CD14-positive monocyte (primary cell): ENCODE results near the gene MORN1. TPM values are rescaled to one million over a fixed set of nuclear protein-coding genes. Genes with fewer than 3 reads are reported as not detected.

Experiments used
- DNase-seq, 3 donors: peaks; one replicate each; pipeline ENCODE4 v3.0.0-alpha.2; 2011 to 2022
- H2AFZ ChIP-seq: 2 replicates; pipeline ENCODE4 v1.6.0; 2012; ENCODE audit warnings: mild to moderate bottlenecking, low read depth, low read length, inconsistent platforms; ENCODE audit not compliant: insufficient read depth, poor library complexity, severe bottlenecking
- H3K27ac ChIP-seq, 2 donors: 1 replicate in 1 of 2; 2 replicates in 1 of 2; pipeline ENCODE4 v1.5.1; 2012 to 2013; ENCODE audit warnings: low read length in 2 of 2, control low read depth in 1 of 2, inconsistent platforms in 1 of 2, low read depth in 1 of 2, mild to moderate bottlenecking in 1 of 2
- H3K27me3 ChIP-seq, 2 donors: one replicate each; pipeline versions ENCODE4 v1.6.0 to v1.6.1; 2011 to 2013; ENCODE audit warnings: low read length in 2 of 2; ENCODE audit not compliant: control insufficient read depth in 2 of 2, insufficient read depth in 2 of 2
- H3K36me3 ChIP-seq, 2 donors: replicated peaks in 1 of 2; 1 replicate in 1 of 2; 2 replicates in 1 of 2; pipeline versions ENCODE4 v1.5.1 to v1.6.1; 2012 to 2013; ENCODE audit warnings: low read length in 2 of 2, control low read depth in 1 of 2, inconsistent platforms in 1 of 2, mild to moderate bottlenecking in 1 of 2; ENCODE audit not compliant: insufficient read depth in 2 of 2, control insufficient read depth in 1 of 2
- H3K4me1 ChIP-seq, 2 donors: 1 replicate in 1 of 2; 2 replicates in 1 of 2; pipeline versions ENCODE4 v1.5.1 to v1.6.1; 2012 to 2013; ENCODE audit warnings: low read length in 2 of 2, control low read depth in 1 of 2, inconsistent platforms in 1 of 2, mild to moderate bottlenecking in 1 of 2, moderate library complexity in 1 of 2; ENCODE audit not compliant: insufficient read depth in 2 of 2, control insufficient read depth in 1 of 2
- H3K4me2 ChIP-seq: replicated peaks from 2 replicates; pipeline ENCODE3; 2012; ENCODE audit warnings: low read length, moderate library complexity, mild to moderate bottlenecking; ENCODE audit not compliant: poor library complexity, severe bottlenecking; ENCODE audit errors: extremely low read depth
- H3K4me3 ChIP-seq, 3 experiments: fragments of 200-600 bp in 1 of 3; sonication (generic) in 1 of 3; replicated peaks in 1 of 3; 1 replicate in 2 of 3; 2 replicates in 1 of 3; pipeline ENCODE4 v1.5.1; 2011 to 2013; ENCODE audit warnings: low read length in 3 of 3, mild to moderate bottlenecking in 3 of 3, control low read depth in 2 of 3, low read depth in 2 of 3, inconsistent platforms in 1 of 3, moderate library complexity in 1 of 3
- H3K79me2 ChIP-seq: 2 replicates; pipeline ENCODE4 v1.6.0; 2012; ENCODE audit warnings: mild to moderate bottlenecking, control low read depth, inconsistent platforms, low read length, moderate library complexity; ENCODE audit not compliant: insufficient read depth
- H3K9ac ChIP-seq: 2 replicates; pipeline ENCODE4 v1.6.0; 2017; ENCODE audit warnings: low read length, mild to moderate bottlenecking; ENCODE audit not compliant: insufficient read depth, poor library complexity, severe bottlenecking
- H3K9me3 ChIP-seq, 2 donors: replicated peaks in 1 of 2; 1 replicate in 1 of 2; 2 replicates in 1 of 2; pipeline versions ENCODE4 v1.5.1 to v1.6.1; 2012 to 2013; ENCODE audit warnings: low read length in 2 of 2, control low read depth in 1 of 2; ENCODE audit not compliant: control insufficient read depth in 1 of 2, insufficient read depth in 1 of 2
- H4K20me1 ChIP-seq: 2 replicates; pipeline ENCODE4 v1.6.0; 2012; ENCODE audit warnings: mild to moderate bottlenecking, low read length, control low read depth, moderate library complexity; ENCODE audit not compliant: insufficient read depth
- H3K27ac Mint-ChIP-seq, 7 donors: one replicate each; pipeline ENCODE4 v1.8.0; 2020; ENCODE audit warnings: mild to moderate bottlenecking in 7 of 7, mixed read lengths in 7 of 7, moderate library complexity in 6 of 7, inconsistent platforms in 2 of 7
- H3K27me3 Mint-ChIP-seq, 3 donors: one replicate each; pipeline ENCODE4 v1.8.0; 2021 to 2022; ENCODE audit warnings: low read depth in 3 of 3, mild to moderate bottlenecking in 3 of 3, mixed read lengths in 3 of 3, moderate library complexity in 3 of 3, inconsistent platforms in 1 of 3
- H3K36me3 Mint-ChIP-seq, 2 donors: one replicate each; pipeline ENCODE4 v1.8.0; 2020; ENCODE audit warnings: mixed read lengths in 2 of 2, inconsistent platforms in 1 of 2, mild to moderate bottlenecking in 1 of 2
- H3K4me1 Mint-ChIP-seq: one replicate; pipeline ENCODE4 v1.8.0; 2020; ENCODE audit warnings: mild to moderate bottlenecking, mixed read lengths
- H3K4me3 Mint-ChIP-seq, 2 donors: one replicate each; pipeline ENCODE4 v1.8.0; 2020; ENCODE audit warnings: mild to moderate bottlenecking in 2 of 2, mixed read lengths in 2 of 2, moderate library complexity in 1 of 2
- H3K9me3 Mint-ChIP-seq, 7 donors: one replicate each; pipeline ENCODE4 v1.8.0; 2020 to 2022; ENCODE audit warnings: mixed read lengths in 7 of 7, mild to moderate bottlenecking in 6 of 7, moderate library complexity in 6 of 7, inconsistent platforms in 2 of 7
- CTCF ChIP-seq: fragments of 200-600 bp; IDR thresholded peaks from one replicate; pipeline ENCODE4 v1.8.0; 2022; ENCODE audit warnings: antibody characterized with exemption, mild to moderate bottlenecking
- WGBS: methylation state at CpG from one replicate; pipeline ENCODE4 v1.1.5; 2013; ENCODE audit warnings: missing lambda C conversion rate; ENCODE audit not compliant: insufficient coverage; 5-methylcytosine and 5-hydroxymethylcytosine counted together
- intact Hi-C, 2 donors: fragments of 100-400 bp; cut with micrococcal nuclease; formaldehyde crosslinking; loops; one replicate each; pipeline versions ENCODE4 v1.15.0 to v1.15.1; 2023
- polyA plus RNA-seq, 3 donors: library from polyadenylated mRNA; depleted of rRNA in 1 of 3; unstranded in 2 of 3; stranded (reverse) in 1 of 3; fragments of 300-500 nt in 2 of 3; fragments of >200 nt in 1 of 3; fragmentation: Illumina TruSeq in 2 of 3; gene quantifications; 1 replicate in 2 of 3; 2 replicates in 1 of 3; pipeline ENCODE4 v1.2.3, GENCODE V29; 2012 to 2021

The MORN1 gene
- polyA plus RNA-seq, 3 donors: 1.5 to 3.0 (median 1.7) TPM

GRCh38 chr1:2379733-2380404 is 11.5 kb downstream of the MORN1 start:
- Histone ChIP-seq H3K36me3 (no peaks in the 10 kb centered on the region), H4K20me1 (no peaks in the 10 kb centered on the region), H2AFZ (no peak overlapping the region), H3K4me3 (no peak overlapping the region), H3K9me3 (no peaks in the 10 kb centered on the region), H3K9ac (no peak overlapping the region), H3K27ac (no peak overlapping the region), H3K79me2 (no peaks in the 10 kb centered on the region), H3K4me1 (peaks cover 4 to 6% of the 10 kb centered on the region in 2 donors), H3K27me3 (no peaks in the 10 kb centered on the region), H3K4me2 (no peak overlapping the region)
- TF ChIP-seq CTCF: no peak
- intact Hi-C loops: no loop called here
- DNase-seq: no peak
- Mint-ChIP-seq H3K9me3 (peaks cover 0 to 6% (median 0%) of the 10 kb centered on the region in 7 donors), H3K4me1 (peaks cover 9% of the 10 kb centered on the region), H3K27ac (no peak overlapping the region), H3K4me3 (no peak overlapping the region), H3K36me3 (no peaks in the 10 kb centered on the region), H3K27me3 (peaks cover 0 to 2% (median 1%) of the 10 kb centered on the region in 3 donors)
- 96% methylated on average over 14 of the region's 23 CpGs for WGBS

- H3K27me3 Mint-ChIP-seq: peaks cover 0 to 2% (median 1%) of the 10 kb centered on the region in 3 donors
- Histone ChIP-seq H3K27ac (no peak overlapping the region), H3K9ac (no peak overlapping the region), H4K20me1 (no peaks in the 10 kb centered on the region), H3K4me3 (no peak overlapping the region), H3K4me2 (no peak overlapping the region), H3K9me3 (no peaks in the 10 kb centered on the region), H3K4me1 (peaks cover 4 to 6% of the 10 kb centered on the region in 2 donors), H3K36me3 (no peaks in the 10 kb centered on the region), H3K79me2 (no peaks in the 10 kb centered on the region), H2AFZ (no peak overlapping the region), H3K27me3 (no peaks in the 10 kb centered on the region)
- TF ChIP-seq CTCF: no peak
- H3K36me3 Mint-ChIP-seq: no peaks in the 10 kb centered on the region
- intact Hi-C loops: no loop called here
- no peak overlapping the region for H3K4me3 Mint-ChIP-seq
- peaks cover 9% of the 10 kb centered on the region for H3K4me1 Mint-ChIP-seq
- peaks cover 0 to 6% (median 0%) of the 10 kb centered on the region in 7 donors for H3K9me3 Mint-ChIP-seq
- 93% methylated on average over 9 of the region's 18 CpGs for WGBS
- H3K27ac Mint-ChIP-seq: peak overlapping the region in 2 of 7 donors; percentile 11 to 17
- no peak for DNase-seq
These were observed 12.2 kb downstream of the MORN1 start for GRCh38 chr1:2378956-2379732.
